ENCODE measurements around the gene KDM2B. TPM values are rescaled to one million over a fixed set of nuclear protein-coding genes. Genes with fewer than 3 reads are reported as not detected.

KDM2B gene
- total and polyA plus RNA-seq, 10 of the 15 experiments (the other 5 are each of a cell fraction or from before 2014, with no cell fraction given): 13.6 to 124 (median 40.4) TPM

DNA sequence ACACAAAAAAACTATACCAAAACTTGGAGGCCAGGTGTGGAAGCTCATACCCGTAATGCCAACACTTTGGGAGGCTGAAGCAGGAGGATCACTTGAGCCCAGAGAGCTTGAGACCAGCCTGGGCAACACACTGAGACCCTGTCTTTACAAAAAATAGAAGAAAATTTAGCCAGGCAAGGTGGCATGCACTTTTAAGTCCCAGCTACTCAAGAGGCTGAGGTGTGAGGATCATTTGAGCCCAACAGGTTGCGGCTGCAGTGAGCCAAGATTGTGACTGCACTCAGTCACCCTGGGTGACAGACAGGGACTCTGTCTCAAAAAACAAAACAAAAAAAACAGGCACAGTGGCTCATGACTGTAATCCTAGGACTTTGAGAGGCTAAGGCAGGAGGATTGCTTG is 105.5 kb downstream of the KDM2B start (continued):
- TF ChIP-seq, protein P1, sequence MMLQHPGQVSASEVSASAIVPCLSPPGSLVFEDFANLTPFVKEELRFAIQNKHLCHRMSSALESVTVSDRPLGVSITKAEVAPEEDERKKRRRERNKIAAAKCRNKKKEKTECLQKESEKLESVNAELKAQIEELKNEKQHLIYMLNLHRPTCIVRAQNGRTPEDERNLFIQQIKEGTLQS (IDR thresholded peaks at IDR 0.05; ENCODE audit: borderline replicate concordance, extremely low read depth, low read depth, low read length): no peak
- TF ChIP-seq DPF2 (IDR thresholded peaks at IDR 0.05) (no peak), STAT1 (conservative IDR thresholded peaks at IDR 0.05) (no peak), ELK1 (IDR thresholded peaks at IDR 0.05; ENCODE audit: low read depth, low read length) (no peak), NFYB (IDR thresholded peaks at IDR 0.05; ENCODE audit: insufficient read depth, low read depth, low read length) (no peak), PRDM15 (CRISPR knock-in tag; IDR thresholded peaks at IDR 0.05) (no peak)
- TF ChIP-seq, protein P2, sequence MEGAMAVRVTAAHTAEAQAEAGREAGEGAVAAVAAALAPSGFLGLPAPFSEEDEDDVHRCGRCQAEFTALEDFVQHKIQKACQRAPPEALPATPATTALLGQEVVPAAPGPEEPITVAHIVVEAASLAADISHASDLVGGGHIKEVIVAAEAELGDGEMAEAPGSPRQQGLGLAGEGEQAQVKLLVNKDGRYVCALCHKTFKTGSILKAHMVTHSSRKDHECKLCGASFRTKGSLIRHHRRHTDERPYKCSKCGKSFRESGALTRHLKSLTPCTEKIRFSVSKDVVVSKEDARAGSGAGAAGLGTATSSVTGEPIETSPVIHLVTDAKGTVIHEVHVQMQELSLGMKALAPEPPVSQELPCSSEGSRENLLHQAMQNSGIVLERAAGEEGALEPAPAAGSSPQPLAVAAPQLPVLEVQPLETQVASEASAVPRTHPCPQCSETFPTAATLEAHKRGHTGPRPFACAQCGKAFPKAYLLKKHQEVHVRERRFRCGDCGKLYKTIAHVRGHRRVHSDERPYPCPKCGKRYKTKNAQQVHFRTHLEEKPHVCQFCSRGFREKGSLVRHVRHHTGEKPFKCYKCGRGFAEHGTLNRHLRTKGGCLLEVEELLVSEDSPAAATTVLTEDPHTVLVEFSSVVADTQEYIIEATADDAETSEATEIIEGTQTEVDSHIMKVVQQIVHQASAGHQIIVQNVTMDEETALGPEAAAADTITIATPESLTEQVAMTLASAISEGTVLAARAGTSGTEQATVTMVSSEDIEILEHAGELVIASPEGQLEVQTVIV (IDR thresholded peaks at IDR 0.05; ENCODE audit: borderline replicate concordance, partially characterized antibody): no peak

All from GM12878 (cell line).